Body of pancreas (tissue), 4 donors: Measurements from ENCODE around the gene EMC6. TPM values are rescaled to one million over a fixed set of nuclear protein-coding genes. Genes with fewer than 3 reads are reported as not detected.

Source experiments
- ATAC-seq: fragments of 150-250 bp; one replicate; pipeline ENCODE4 v1.9.1; 2016
- DNase-seq, 4 donors: peaks; one replicate each; pipeline ENCODE4 v3.0.0-alpha.2; 2019
- H3K27ac ChIP-seq, 4 donors: fragments of 200-600 bp; sonication (generic); 1 replicate in 3 of 4; 2 replicates in 1 of 4; pipeline versions ENCODE4 v1.5.1 to v1.6.1; 2016 to 2019; ENCODE audit warnings: mild to moderate bottlenecking in 1 of 4, mixed read lengths in 1 of 4, moderate library complexity in 1 of 4
- H3K27me3 ChIP-seq, 2 donors: fragments of 200-600 bp; sonication (generic); one replicate each; pipeline ENCODE4 v1.6.0; 2016; ENCODE audit warnings: mild to moderate bottlenecking in 1 of 2
- H3K36me3 ChIP-seq, 2 donors: fragments of 200-600 bp; sonication (generic); replicated peaks in 1 of 2; 2 replicates each; pipeline ENCODE4 v1.5.1; 2016; ENCODE audit warnings: low read depth in 2 of 2; ENCODE audit not compliant: insufficient read depth in 1 of 2
- H3K4me1 ChIP-seq: fragments of 200-600 bp; sonication (generic); one replicate; pipeline ENCODE4 v1.6.0; 2016
- H3K4me3 ChIP-seq, 2 donors: fragments of 200-600 bp; sonication (generic); 1 replicate in 1 of 2; 2 replicates in 1 of 2; pipeline ENCODE4 v1.5.1; 2016 to 2019
- H3K9me3 ChIP-seq, 3 donors: fragments of 200-600 bp; sonication (generic); 1 replicate in 2 of 3; 2 replicates in 1 of 3; pipeline ENCODE4 v1.5.1; 2016
- CTCF ChIP-seq, 7 experiments: fragments of 450-650 bp in 4 of 7; fragments of 200-600 bp in 3 of 7; sonication (generic) in 3 of 7; IDR thresholded peaks; one replicate each; pipeline ENCODE4 v1.5.1; 2016 to 2019; ENCODE audit warnings: antibody characterized with exemption in 7 of 7
- POLR2A ChIP-seq, 3 donors: fragments of 450-650 bp; IDR thresholded peaks; one replicate each; pipeline ENCODE4 v1.6.1; 2016; ENCODE audit warnings: antibody characterized with exemption in 3 of 3, mild to moderate bottlenecking in 2 of 3
- WGBS, 2 donors: methylation state at CpG; one replicate each; pipeline ENCODE4 v1.1.5; 2017; 5-methylcytosine and 5-hydroxymethylcytosine counted together
- intact Hi-C: fragments of 100-400 bp; cut with DNase I; formaldehyde crosslinking; loops from one replicate; pipeline ENCODE4 v1.15.1; 2023
- total RNA-seq, 2 donors: library from RNA; depleted of rRNA; stranded (reverse); fragments of >200 nt; gene quantifications; one replicate each; pipeline ENCODE4 v1.1.0, GENCODE V29; 2016

The EMC6 gene
- total RNA-seq, 2 donors from 2014 or later: 5.9 to 8.3 TPM

- no peaks in the 10 kb centered on the region for H3K27me3 ChIP-seq
- no peak overlapping the region for H3K4me3 ChIP-seq
- no peak for ATAC-seq
- 90 to 94% methylated on average over 18 to 32 of the region's 33 CpGs for WGBS, 2 donors
- intact Hi-C loops: no loop called here
- peaks cover 49% of the 10 kb centered on the region for H3K4me1 ChIP-seq
- H3K9me3 ChIP-seq: no peaks in the 10 kb centered on the region
- H3K27ac ChIP-seq: no peak overlapping the region
- TF ChIP-seq CTCF (IDR thresholded peaks at IDR 0.05) (no peak), POLR2A (IDR thresholded peaks at IDR 0.05) (no peak)
- H3K36me3 ChIP-seq: peaks cover 6 to 10% of the 10 kb centered on the region in 2 donors
- DNase-seq: no peak
Measured at GRCh38 chr17:3663102-3664011, 5.3 kb upstream of the EMC6 start.

- H3K27ac ChIP-seq: peak overlapping the region in 1 of 4 donors; percentile 34
- H3K36me3 ChIP-seq: peaks cover 6 to 10% of the 10 kb centered on the region in 2 donors
- no peak for DNase-seq
- WGBS, 2 donors: 58 to 71% methylated on average over 5 of the region's 5 CpGs
- H3K9me3 ChIP-seq: no peaks in the 10 kb centered on the region
- H3K4me3 ChIP-seq: no peak overlapping the region
- intact Hi-C loops: no loop called here
- no peak for ATAC-seq
- H3K27me3 ChIP-seq: no peaks in the 10 kb centered on the region
- peaks cover 42% of the 10 kb centered on the region for H3K4me1 ChIP-seq
- no peak for TF ChIP-seq CTCF (IDR thresholded peaks at IDR 0.05)
- TF ChIP-seq POLR2A (IDR thresholded peaks at IDR 0.05): no peak
Measured at GRCh38 chr17:3665834-3666233, 2.8 kb upstream of the EMC6 start.

GRCh38 chr17:3666516-3666915, 2.1 kb upstream of the EMC6 start:
- intact Hi-C loops: no loop called here
- DNase-seq (no peak), ATAC-seq (no peak)
- Histone ChIP-seq H3K4me1 (peaks cover 42% of the 10 kb centered on the region), H3K4me3 (no peak overlapping the region), H3K9me3 (no peaks in the 10 kb centered on the region), H3K27me3 (no peaks in the 10 kb centered on the region), H3K27ac (peak overlapping the region; percentile 21 to 100 (median 98)), H3K36me3 (peaks cover 6 to 10% of the 10 kb centered on the region in 2 donors)
- WGBS, 2 donors: 65 to 85% methylated on average over 6 of the region's 6 CpGs
- no peak for TF ChIP-seq POLR2A (IDR thresholded peaks at IDR 0.05)
- TF ChIP-seq CTCF (IDR thresholded peaks at IDR 0.05): no peak

GRCh38 chr17:3667366-3668278, 990 bp upstream of the EMC6 start:
- Histone ChIP-seq H3K9me3 (no peaks in the 10 kb centered on the region), H3K36me3 (peaks cover 6 to 10% of the 10 kb centered on the region in 2 donors), H3K4me3 (peak overlapping the region; percentile 72 to 83), H3K27ac (peak overlapping the region; percentile 96 to 100 (median 100)), H3K4me1 (peaks cover 42% of the 10 kb centered on the region), H3K27me3 (no peaks in the 10 kb centered on the region)
- WGBS, 2 donors: 2 to 4% methylated on average over 12 to 37 of the region's 39 CpGs
- TF ChIP-seq CTCF (IDR thresholded peaks at IDR 0.05): no peak
- no peak for TF ChIP-seq POLR2A (IDR thresholded peaks at IDR 0.05)
- intact Hi-C loops: no loop called here
- DNase-seq (peak; percentile 87 to 91 (median 88)), ATAC-seq (peak; percentile 81)
